ENCODE measurements around the gene FGF12. TPM values are rescaled to one million over a fixed set of nuclear protein-coding genes. Genes with fewer than 3 reads are reported as not detected.
A peak's percentile ranks its signal among the peaks of the same experiment; 100 is the strongest.

The FGF12 gene
- total RNA-seq, 6 experiments from 2014 or later = 0.29 to 6.5 (median 0.76) TPM

DNA sequence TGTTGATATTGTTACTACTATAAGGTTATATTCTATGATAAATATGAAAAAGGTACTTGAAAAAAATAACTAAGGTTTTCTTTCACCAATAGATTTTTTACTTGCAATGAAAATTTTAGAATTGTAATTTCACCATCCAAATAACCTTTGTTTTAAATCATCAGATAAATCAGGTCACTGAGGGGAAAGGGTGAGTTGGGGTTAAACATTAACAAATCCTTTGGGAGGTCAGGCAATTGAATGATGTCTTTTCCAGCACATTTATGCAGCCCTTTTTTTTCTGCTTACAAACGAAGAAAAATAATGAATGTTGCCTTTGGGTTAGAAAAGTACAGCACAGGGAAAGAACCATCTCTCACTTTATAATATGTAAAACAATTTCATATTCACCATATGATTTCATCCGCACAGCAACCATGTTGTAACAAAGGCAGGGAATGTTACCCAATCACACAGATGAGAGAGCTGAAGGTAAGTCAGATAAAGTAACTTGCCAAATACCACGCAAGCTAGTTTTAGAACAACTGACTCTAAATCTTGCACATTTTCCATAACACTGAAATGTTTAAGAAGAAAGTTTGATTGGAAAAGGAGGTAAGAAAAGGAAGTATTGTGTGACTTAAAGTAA is 151.3 kb downstream of the FGF12 start:
- WGBS (ENCODE audit: insufficient coverage, low coverage, low lambda C conversion rate, missing lambda C conversion rate) = 14% methylated on average over 3 of the region's 3 CpGs
- no peak overlapping the region for H3K4me3 ChIP-seq
- H3K27ac ChIP-seq = peak overlapping the region; percentile 45 to 60 (median 55)
- H3K36me3 ChIP-seq = no peaks in the 10 kb centered on the region
- TF ChIP-seq, protein P1, sequence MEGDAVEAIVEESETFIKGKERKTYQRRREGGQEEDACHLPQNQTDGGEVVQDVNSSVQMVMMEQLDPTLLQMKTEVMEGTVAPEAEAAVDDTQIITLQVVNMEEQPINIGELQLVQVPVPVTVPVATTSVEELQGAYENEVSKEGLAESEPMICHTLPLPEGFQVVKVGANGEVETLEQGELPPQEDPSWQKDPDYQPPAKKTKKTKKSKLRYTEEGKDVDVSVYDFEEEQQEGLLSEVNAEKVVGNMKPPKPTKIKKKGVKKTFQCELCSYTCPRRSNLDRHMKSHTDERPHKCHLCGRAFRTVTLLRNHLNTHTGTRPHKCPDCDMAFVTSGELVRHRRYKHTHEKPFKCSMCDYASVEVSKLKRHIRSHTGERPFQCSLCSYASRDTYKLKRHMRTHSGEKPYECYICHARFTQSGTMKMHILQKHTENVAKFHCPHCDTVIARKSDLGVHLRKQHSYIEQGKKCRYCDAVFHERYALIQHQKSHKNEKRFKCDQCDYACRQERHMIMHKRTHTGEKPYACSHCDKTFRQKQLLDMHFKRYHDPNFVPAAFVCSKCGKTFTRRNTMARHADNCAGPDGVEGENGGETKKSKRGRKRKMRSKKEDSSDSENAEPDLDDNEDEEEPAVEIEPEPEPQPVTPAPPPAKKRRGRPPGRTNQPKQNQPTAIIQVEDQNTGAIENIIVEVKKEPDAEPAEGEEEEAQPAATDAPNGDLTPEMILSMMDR (IDR thresholded peaks at IDR 0.05) = no peak
- TF ChIP-seq POLR2A (IDR thresholded peaks at IDR 0.05) = no peak
- intact Hi-C loops (cut with DNase I) = no loop called here
- DNase-seq (no peak), ATAC-seq (peak; percentile 74 to 83 (median 78))
- H3K27me3 ChIP-seq = no peaks in the 10 kb centered on the region
- no peaks in the 10 kb centered on the region for H3K9me3 ChIP-seq
- H3K4me1 ChIP-seq = peaks cover 0 to 16% (median 4%) of the 10 kb centered on the region in 4 donors

DNA sequence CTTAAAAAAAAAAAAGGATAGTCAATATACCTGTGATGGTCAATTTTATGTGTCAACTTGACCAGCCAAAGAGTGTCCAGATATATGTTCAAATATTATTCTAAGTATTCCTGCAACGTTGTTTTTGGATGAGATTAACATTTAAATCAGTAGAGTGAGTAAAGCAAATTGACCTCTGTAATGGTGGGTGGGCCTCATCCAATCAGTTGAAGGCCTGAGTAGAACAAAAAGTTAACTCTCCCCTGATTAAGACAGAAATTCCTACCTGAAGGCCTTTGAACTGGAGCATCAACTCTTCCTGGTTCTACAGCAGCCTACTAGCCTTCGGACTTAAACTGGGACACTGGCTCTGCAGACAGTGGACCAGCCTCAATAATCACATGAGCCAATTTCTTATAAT is 154.1 kb downstream of the FGF12 start:
- WGBS (ENCODE audit: insufficient coverage, low coverage, low lambda C conversion rate, missing lambda C conversion rate) = 35% methylated on average over 2 of the region's 2 CpGs
- Histone ChIP-seq H3K4me3 (no peak overlapping the region), H3K9me3 (no peaks in the 10 kb centered on the region), H3K27ac (no peak overlapping the region), H3K4me1 (peaks cover 0 to 24% (median 6%) of the 10 kb centered on the region in 4 donors), H3K27me3 (no peaks in the 10 kb centered on the region), H3K36me3 (no peaks in the 10 kb centered on the region)
- DNase-seq (no peak), ATAC-seq (no peak)
- TF ChIP-seq, protein P1 (IDR thresholded peaks at IDR 0.05) = no peak
- no peak for TF ChIP-seq POLR2A (IDR thresholded peaks at IDR 0.05)
- intact Hi-C loops (cut with DNase I) = no loop called here

DNA sequence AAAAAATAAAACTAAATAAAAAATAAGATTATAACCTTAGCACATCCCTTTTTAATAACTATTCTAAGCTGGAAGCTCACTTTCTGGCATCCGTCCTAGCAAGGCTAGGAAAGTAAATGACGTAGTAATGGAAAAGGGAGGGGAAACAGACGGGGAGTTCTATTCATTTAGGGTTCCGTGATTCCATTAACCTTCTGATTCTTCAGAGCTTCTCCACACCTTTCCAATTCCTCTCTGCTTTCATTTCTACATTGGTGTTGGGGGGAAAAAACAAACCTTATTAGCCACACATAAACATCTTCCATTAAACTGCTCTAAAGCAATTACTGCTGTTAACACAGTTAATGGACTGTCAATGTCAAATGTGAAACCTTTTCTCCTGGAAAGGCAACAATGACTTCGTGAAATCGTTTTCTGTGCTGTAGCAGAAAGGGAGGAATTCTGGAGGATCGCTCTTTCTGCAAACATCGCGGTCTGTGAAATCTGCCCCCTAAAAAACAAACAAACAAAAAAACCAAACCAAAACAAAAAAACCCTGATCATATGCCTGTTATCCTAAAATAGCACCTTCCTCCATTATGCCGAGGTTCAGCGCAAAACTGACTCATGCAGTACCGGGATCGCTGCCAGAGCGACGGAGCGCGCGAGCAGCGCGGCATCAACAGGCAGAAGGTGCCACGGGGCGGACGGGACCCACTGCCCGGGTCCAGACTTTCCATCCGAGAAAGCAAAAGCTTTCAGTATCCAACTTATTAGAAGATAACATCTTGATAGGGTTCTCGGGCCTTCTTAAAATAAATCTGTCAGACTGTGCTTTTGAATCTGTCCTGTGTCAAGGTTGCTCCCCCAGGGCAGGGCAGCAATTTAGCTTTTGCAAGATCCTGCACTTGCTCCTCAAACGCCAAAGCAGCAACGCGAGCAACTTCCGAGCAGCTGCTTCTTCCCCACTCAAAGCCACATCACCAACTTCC is 156.2 kb downstream of the FGF12 start:
- peak overlapping the region; percentile 65 to 82 (median 69) for H3K27ac ChIP-seq
- peaks cover 0 to 20% (median 6%) of the 10 kb centered on the region in 4 donors for H3K4me1 ChIP-seq
- ATAC-seq (peak; percentile 64 to 82 (median 74)), DNase-seq (peak; percentile 65 to 72 (median 71))
- TF ChIP-seq, protein P1 (IDR thresholded peaks at IDR 0.05) = no peak
- peak overlapping the region; percentile 17 to 48 (median 43) for H3K4me3 ChIP-seq
- H3K36me3 ChIP-seq = no peaks in the 10 kb centered on the region
- intact Hi-C loops (cut with DNase I) = no loop called here
- no peaks in the 10 kb centered on the region for H3K27me3 ChIP-seq
- WGBS (ENCODE audit: insufficient coverage, low coverage, low lambda C conversion rate, missing lambda C conversion rate) = 40% methylated on average over 11 of the region's 30 CpGs
- H3K9me3 ChIP-seq = no peaks in the 10 kb centered on the region

DNA sequence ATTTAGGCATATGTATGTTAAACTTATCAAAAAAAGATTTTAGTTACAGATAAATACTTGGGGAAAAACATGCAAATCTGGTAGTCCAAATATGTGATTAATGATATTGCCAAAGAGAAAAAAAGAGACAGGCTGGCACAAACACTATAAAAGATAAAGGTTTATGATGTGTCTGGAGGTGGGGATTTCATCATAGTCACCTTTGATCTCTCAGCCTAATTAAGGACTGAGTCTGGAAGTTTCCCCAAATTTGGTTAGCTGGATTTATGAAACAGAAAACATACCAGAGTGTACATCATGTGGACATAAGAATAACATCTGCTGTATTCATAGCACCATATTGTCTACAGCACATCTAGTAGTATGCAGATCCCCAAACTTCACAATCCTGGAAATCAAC is 157.0 kb downstream of the FGF12 start:
- peak; percentile 33 to 68 (median 62) for ATAC-seq
- no peak for TF ChIP-seq POLR2A (IDR thresholded peaks at IDR 0.05)
- TF ChIP-seq, protein P1 (IDR thresholded peaks at IDR 0.05) = no peak
- H3K4me1 ChIP-seq = peaks cover 0 to 16% (median 5%) of the 10 kb centered on the region in 4 donors
- peak overlapping the region in 2 of 3 donors; percentile 43 to 48 for H3K4me3 ChIP-seq
- H3K36me3 ChIP-seq = no peaks in the 10 kb centered on the region
- H3K27me3 ChIP-seq = no peaks in the 10 kb centered on the region
- H3K9me3 ChIP-seq = no peaks in the 10 kb centered on the region
- intact Hi-C loops (cut with DNase I) = no loop called here
- H3K27ac ChIP-seq = peak overlapping the region; percentile 65 to 82 (median 69)
- no peak for DNase-seq
